ENCODE data around the gene COA8. TPM values are rescaled to one million over a fixed set of nuclear protein-coding genes. Genes with fewer than 3 reads are reported as not detected.

The COA8 gene
- total and polyA plus RNA-seq, 2 of the 4 experiments (the other 2 are of a cell fraction), result 12.2 to 21.1 TPM

DNA sequence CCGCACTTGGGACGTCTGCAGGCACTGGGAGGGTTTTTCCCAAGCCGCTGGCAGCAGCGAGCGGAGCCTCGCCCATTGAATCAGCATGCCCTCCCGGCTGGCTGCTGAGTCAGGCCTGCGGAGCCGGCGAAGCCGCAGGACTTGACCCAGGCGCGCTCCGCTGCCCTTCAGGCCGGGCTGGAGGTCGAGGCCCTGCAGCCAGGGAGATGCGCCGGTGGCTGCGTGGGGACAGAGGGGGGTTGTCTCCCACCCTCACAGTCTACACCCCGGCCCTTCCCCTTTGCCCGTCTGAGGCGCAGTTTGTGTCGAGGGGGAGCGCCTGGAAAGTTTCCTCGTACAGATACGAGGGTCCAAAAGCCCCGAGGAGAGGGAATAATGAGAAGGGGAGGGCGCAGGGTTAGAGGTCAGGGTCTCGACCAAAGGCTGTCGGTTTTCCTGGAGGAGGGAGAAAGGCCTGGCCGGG is 65.5 kb downstream of the COA8 start (continued):
- peak; percentile 42; the same call in 1 of the 2 replicates for TF ChIP-seq MAZ (IDR thresholded peaks at IDR 0.05; ENCODE audit: borderline replicate concordance, low read depth, low read length)

DNA sequence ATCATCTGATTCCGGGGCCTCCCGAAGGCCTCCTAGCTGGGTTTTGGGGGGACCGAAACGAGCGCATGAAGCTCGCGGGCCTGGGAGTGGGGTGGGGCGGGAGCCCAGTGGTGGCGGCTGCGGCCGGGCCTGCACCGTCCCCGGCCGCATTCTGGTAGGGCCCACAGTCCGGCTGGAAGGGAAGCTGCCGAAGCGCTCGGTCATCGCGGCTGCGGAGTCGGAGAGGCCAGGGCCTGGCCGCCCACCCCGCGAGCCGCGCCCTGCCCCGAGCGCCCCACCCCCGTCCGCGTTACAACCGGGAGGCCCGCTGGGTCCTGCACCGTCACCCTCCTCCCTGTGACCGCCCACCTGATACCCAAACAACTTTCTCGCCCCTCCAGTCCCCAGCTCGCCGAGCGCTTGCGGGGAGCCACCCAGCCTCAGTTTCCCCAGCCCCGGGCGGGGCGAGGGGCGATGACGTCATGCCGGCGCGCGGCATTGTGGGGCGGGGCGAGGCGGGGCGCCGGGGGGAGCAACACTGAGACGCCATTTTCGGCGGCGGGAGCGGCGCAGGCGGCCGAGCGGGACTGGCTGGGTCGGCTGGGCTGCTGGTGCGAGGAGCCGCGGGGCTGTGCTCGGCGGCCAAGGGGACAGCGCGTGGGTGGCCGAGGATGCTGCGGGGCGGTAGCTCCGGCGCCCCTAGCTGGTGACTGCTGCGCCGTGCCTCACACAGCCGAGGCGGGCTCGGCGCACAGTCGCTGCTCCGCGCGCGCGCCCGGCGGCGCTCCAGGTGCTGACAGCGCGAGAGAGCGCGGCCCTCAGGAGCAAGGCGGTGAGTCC is 66.1 kb downstream of the COA8 start, which contains the start of gene KLC1:
Gene KLC1, plus strand, starts transcription at position 528 of the 819 bp plus-strand sequence. CDS start 25,354 bp downstream, outside the sequence.
- peak within 1 kb of the TSS; percentile 88; the same call in 2 of the 3 replicates for H2BK15ac ChIP-seq (ENCODE audit: low read depth, low read length)
- no TSS peak for BruUV-seq (replicated peaks)
- H4K5ac ChIP-seq (ENCODE audit: low read depth, low read length), result peak within 1 kb of the TSS; percentile 96
- intact Hi-C loops (cut with micrococcal nuclease), result loop anchor here (2.0 kb wide), 1 partner anchor 32 kb away; no protein-coding TSS in a partner anchor
- peaks cover 0 to 29% of the 10 kb centered on the region in 2 experiments; a peak in 2 of 4 replicates for H3K79me1 ChIP-seq (ENCODE audit: low read depth in 1 of 2, low read length in 2 of 2)
- POLR2A ChIA-PET (ENCODE audit: unreplicated experiment), result interaction anchor here (0.6 to 0.7 kb wide), 2 partner anchors 14 to 28 kb away, joined by 4 read pairs; no protein-coding TSS in a partner anchor
- TF ChIP-seq MAZ (IDR thresholded peaks at IDR 0.05; ENCODE audit: borderline replicate concordance, low read depth, low read length) (peak; percentile 87; the same call in 1 of the 2 replicates), BHLHE40 (IDR thresholded peaks at IDR 0.05; ENCODE audit: low read depth, low read length) (no peak), FOS (IDR thresholded peaks at IDR 0.05; ENCODE audit: low read depth, low read length) (0 out of 2 replicates have a peak, but pooled peaks have one; percentile 2), NFE2L2 (IDR thresholded peaks at IDR 0.05; ENCODE audit: low read depth, low read length) (peak; percentile 27; the same call in 1 of the 2 replicates), POLR2A (IDR thresholded peaks at IDR 0.05; ENCODE audit: low read depth, low read length) (peak; percentile 79)
- H3K4me2 ChIP-seq (ENCODE audit: low read depth, low read length), result peak within 1 kb of the TSS; percentile 91
- H3K27me3 ChIP-seq (ENCODE audit: control insufficient read depth, insufficient read depth, low read length), result no peaks in the 10 kb centered on the region
- DNase-seq, result peak; percentile 54
- H3K27ac ChIP-seq (ENCODE audit: insufficient read depth, low read length), result peak within 1 kb of the TSS; percentile 98
- H2BK5ac ChIP-seq (ENCODE audit: low read depth, low read length, poor library complexity, severe bottlenecking), result peak within 1 kb of the TSS; percentile 95
- H3K14ac ChIP-seq (replicated peaks; ENCODE audit: low read depth, low read length), result peak within 1 kb of the TSS; percentile 88
- H3K9ac ChIP-seq (ENCODE audit: low read depth, low read length), result peak within 1 kb of the TSS; percentile 97
- peaks cover 5% of the 10 kb centered on the region; the same call in 1 of the 2 replicates for H3K36me3 ChIP-seq (ENCODE audit: control insufficient read depth, insufficient read depth, low read length)
- peak; percentile 74 for ATAC-seq (ENCODE audit: low read depth)
- CTCF ChIA-PET, result interaction anchor here (0.6 kb wide), 1 partner anchor 39 kb away, joined by 11 read pairs; no protein-coding TSS in a partner anchor
- peak within 1 kb of the TSS; percentile 62 for H3K56ac ChIP-seq (ENCODE audit: extremely low read depth, insufficient read depth, low read length)
- dilution Hi-C loops (cut with HindIII; ENCODE audit: low sequenced_read_pairs, unreplicated experiment), result no loop called here
- H4K91ac ChIP-seq (ENCODE audit: insufficient read depth, low read depth, low read length), result peak within 1 kb of the TSS; percentile 93
- H3K4me3 ChIP-seq (ENCODE audit: insufficient read depth, low read depth, low read length), result peak within 1 kb of the TSS; percentile 97
- WGBS, 2 experiments (ENCODE audit: extremely low coverage in 2 of 2, insufficient read length in 1 of 2), result 0% methylated on average over 63 of the region's 97 CpGs; no CpG with 5 or more reads in 1 of the 2 experiments
- peak within 1 kb of the TSS; percentile 100 for H2AFZ ChIP-seq (replicated peaks; ENCODE audit: low read length, poor library complexity)
- in situ Hi-C loops (cut with MboI; ENCODE audit: low sequenced_read_pairs), result no loop called here
- peak within 1 kb of the TSS; percentile 77 for H3K18ac ChIP-seq (ENCODE audit: low read depth, low read length)
- H3K23ac ChIP-seq (ENCODE audit: low read depth, low read length), result peak within 1 kb of the TSS; percentile 89
- no peaks in the 10 kb centered on the region for H3K9me3 ChIP-seq (ENCODE audit: control insufficient read depth, insufficient read depth, low read length)
- H3K4ac ChIP-seq (ENCODE audit: low read depth, low read length), result peak within 1 kb of the TSS; percentile 99
- peak within 1 kb of the TSS; percentile 90 for H2AK5ac ChIP-seq (ENCODE audit: low read depth, low read length)
- H4K20me1 ChIP-seq (ENCODE audit: insufficient read depth, low read length), result peaks cover 39% of the 10 kb centered on the region
- H3K9me1 ChIP-seq (ENCODE audit: insufficient read depth, low read length), result peaks cover 18% of the 10 kb centered on the region
- peak within 1 kb of the TSS; percentile 99 for H4K8ac ChIP-seq (ENCODE audit: low read depth in 2 of 2, low read length in 2 of 2)
- peak within 1 kb of the TSS; percentile 93 for H2BK120ac ChIP-seq (ENCODE audit: low read depth, low read length)
- peak within 1 kb of the TSS; percentile 63 for H2BK20ac ChIP-seq (ENCODE audit: low read depth, low read length)
- peaks cover 15% of the 10 kb centered on the region for H3K4me1 ChIP-seq (ENCODE audit: control insufficient read depth, insufficient read depth, low read length)
- H2AK9ac ChIP-seq (replicated peaks; ENCODE audit: low read depth, low read length, poor library complexity), result peak within 1 kb of the TSS; percentile 99
